Psoas muscle (tissue), 8 donors: ENCODE measurements around the gene COPZ1. TPM values are rescaled to one million over a fixed set of nuclear protein-coding genes. Genes with fewer than 3 reads are reported as not detected.

Source experiments
- ATAC-seq, 4 donors: fragments of 200-7000 bp; cut with Tn5 transposase; one replicate each; pipeline ENCODE4 v1.9.1; 2020; ENCODE audit warnings: moderate library complexity in 3 of 4, mild to moderate bottlenecking in 2 of 4
- DNase-seq, 2 donors: peaks; one replicate each; pipeline ENCODE4 v3.0.0-alpha.2; 2020
- H3K27ac ChIP-seq: fragments of 200-600 bp; one replicate; pipeline ENCODE4 v1.8.0; 2022
- H3K27me3 ChIP-seq, 3 donors: fragments of 200-600 bp in 1 of 3; one replicate each; pipeline versions ENCODE4 v1.6.1 to v1.8.0; 2013 to 2022; ENCODE audit warnings: low read length in 2 of 3, mild to moderate bottlenecking in 2 of 3, moderate library complexity in 1 of 3; ENCODE audit not compliant: insufficient read depth in 3 of 3
- H3K36me3 ChIP-seq, 2 donors: fragments of 200-600 bp in 1 of 2; one replicate each; pipeline versions ENCODE4 v1.6.1 to v1.8.0; 2013 to 2022; ENCODE audit warnings: low read depth in 1 of 2, mild to moderate bottlenecking in 1 of 2, moderate library complexity in 1 of 2; ENCODE audit not compliant: insufficient read depth in 1 of 2
- H3K4me1 ChIP-seq: fragments of 200-600 bp; one replicate; pipeline ENCODE4 v1.8.0; 2022
- H3K4me3 ChIP-seq: fragments of 200-600 bp; one replicate; pipeline ENCODE4 v1.8.0; 2022; ENCODE audit warnings: mild to moderate bottlenecking
- H3K9me3 ChIP-seq: fragments of 200-600 bp; one replicate; pipeline ENCODE4 v1.8.0; 2022
- WGBS, 3 donors: extraction: QIAGEN DNeasy Blood & Tissue Kit; methylation state at CpG; one replicate each; pipeline versions ENCODE4 v1.1.6 to v1.1.7; 2013; 5-methylcytosine and 5-hydroxymethylcytosine counted together
- intact Hi-C, 2 donors: fragments of 100-400 bp; cut with DNase I; formaldehyde crosslinking; loops; one replicate each; pipeline versions ENCODE4 v1.11.0 to v1.14.2; 2022
- polyA plus RNA-seq, 3 donors: library from polyadenylated mRNA; stranded (reverse); fragments of 200-250 nt; gene quantifications; one replicate each; pipeline ENCODE4 v1.2.3, GENCODE V29; 2013
- total RNA-seq, 4 donors: library from RNA; stranded (reverse); fragmentation: NEBNext Ultra II Directional in 2 of 4; extraction: Animal tissue kit (Norgen Biotek cat#: 25700) in 2 of 4; gene quantifications; one replicate each; pipeline versions ENCODE4 v1.2.1 to v1.2.4, GENCODE V29; 2021 to 2023
- TF ChIP-seq, protein P1 (sequence below): fragments of 200-600 bp; IDR thresholded peaks from one replicate; pipeline ENCODE4 v1.8.0; 2022; ENCODE audit warnings: antibody characterized with exemption
- donor health status: healthy with polysubstance abuse.
- donor health status: DM: no; HTN: no; CAD: no; lungs with moderate emphysema.
- donor health status: Bipolar disorder and iron deficiency.
- donor health status: healthy.
- donor health status: DM: yes; HTN: yes; CAD: no.
- donor health status: DM: no; HTN: no; CAD: no.
- donor health status: DM: no; HTN: no; CAD: no.
- donor health status: DM: yes; HTN: yes; CAD: no.

COPZ1 gene
- total and polyA plus RNA-seq, 7 donors = 77.8 to 131 (median 88.3) TPM

DNA sequence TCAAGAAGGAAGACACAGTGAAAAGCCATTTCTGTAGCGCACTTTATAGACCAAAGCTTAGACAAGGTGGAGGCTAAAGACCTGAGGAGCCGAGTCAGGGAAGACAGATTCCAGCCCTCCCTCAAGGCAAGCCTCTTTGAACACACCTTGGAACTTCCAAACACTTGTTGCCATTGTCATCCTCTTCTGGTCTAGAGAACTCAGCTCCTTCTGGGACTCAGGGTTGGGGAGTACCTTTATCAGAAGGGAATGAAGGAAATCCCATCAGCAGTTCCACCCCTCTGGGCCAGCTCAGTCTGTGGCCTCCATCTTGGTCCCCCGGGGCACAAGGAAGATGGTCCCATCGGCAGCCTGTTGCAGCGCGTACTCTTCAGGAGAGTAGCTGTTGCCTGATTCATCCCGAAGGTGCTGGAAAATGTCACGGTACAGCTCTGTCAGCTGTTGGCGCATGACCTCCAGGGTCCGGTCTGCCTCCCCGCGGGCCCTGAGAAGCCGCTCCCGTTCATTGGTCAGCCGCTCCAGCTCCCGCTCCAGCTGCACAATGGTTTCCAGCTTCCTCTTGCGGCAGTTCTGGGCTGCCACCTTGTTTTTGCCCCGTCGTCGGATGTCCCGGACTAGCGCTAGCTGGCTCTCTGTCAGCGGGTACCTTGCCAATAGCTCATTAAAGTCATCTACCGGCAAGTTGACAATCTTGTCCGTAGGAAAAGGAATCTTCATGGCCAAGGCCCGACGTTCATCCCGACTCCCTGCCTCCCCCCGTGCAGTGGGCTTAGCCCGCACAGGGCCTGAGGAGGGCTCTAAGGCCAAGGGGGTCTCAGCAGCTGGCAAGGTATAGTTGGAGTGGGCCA, 32.6 kb upstream of the COPZ1 start:
- Histone ChIP-seq H3K36me3 (peaks cover under 1 to 9% of the 10 kb centered on the region in 2 donors), H3K4me3 (no peak overlapping the region), H3K9me3 (no peaks in the 10 kb centered on the region), H3K27me3 (no peaks in the 10 kb centered on the region), H3K27ac (no peak overlapping the region), H3K4me1 (peaks cover 16% of the 10 kb centered on the region)
- intact Hi-C loops = loop anchor here (5.0 kb wide), 1 partner anchor 70 kb away; the partner anchor contains the start of gene GPR84 (in 2 of the 2)
- 84 to 92% (median 88%) methylated on average over 30 of the region's 30 CpGs for WGBS, 3 donors
- ATAC-seq = no peak
- no peak for DNase-seq
- TF ChIP-seq, protein P1, sequence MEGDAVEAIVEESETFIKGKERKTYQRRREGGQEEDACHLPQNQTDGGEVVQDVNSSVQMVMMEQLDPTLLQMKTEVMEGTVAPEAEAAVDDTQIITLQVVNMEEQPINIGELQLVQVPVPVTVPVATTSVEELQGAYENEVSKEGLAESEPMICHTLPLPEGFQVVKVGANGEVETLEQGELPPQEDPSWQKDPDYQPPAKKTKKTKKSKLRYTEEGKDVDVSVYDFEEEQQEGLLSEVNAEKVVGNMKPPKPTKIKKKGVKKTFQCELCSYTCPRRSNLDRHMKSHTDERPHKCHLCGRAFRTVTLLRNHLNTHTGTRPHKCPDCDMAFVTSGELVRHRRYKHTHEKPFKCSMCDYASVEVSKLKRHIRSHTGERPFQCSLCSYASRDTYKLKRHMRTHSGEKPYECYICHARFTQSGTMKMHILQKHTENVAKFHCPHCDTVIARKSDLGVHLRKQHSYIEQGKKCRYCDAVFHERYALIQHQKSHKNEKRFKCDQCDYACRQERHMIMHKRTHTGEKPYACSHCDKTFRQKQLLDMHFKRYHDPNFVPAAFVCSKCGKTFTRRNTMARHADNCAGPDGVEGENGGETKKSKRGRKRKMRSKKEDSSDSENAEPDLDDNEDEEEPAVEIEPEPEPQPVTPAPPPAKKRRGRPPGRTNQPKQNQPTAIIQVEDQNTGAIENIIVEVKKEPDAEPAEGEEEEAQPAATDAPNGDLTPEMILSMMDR = no peak

DNA sequence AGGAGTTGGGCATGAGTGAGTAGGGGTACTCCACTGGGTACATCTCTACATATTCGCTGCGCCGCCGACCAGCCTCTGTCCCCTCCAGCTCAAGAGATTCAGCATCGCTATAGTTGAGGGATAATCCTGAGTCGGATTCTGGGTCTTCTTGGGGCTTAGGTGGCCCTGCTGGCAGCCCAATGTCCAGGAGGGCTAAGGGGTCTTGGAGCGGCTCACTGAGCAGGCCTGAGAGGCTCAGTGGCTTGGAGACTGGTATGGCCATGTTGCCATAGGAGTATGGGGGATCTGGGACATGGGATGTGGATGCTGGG, 32.0 kb upstream of the COPZ1 start:
- no peak overlapping the region for H3K27ac ChIP-seq
- ATAC-seq (no peak), DNase-seq (no peak)
- TF ChIP-seq, protein P1 = no peak
- H3K36me3 ChIP-seq = peaks cover 0 to 3% of the 10 kb centered on the region in 2 donors
- no peaks in the 10 kb centered on the region for H3K9me3 ChIP-seq
- WGBS, 3 donors = 95 to 97% (median 96%) methylated on average over 7 of the region's 7 CpGs
- no peak overlapping the region for H3K4me3 ChIP-seq
- H3K27me3 ChIP-seq = no peaks in the 10 kb centered on the region
- peaks cover 10% of the 10 kb centered on the region for H3K4me1 ChIP-seq
- intact Hi-C loops = loop anchor here (5.0 kb wide), 1 partner anchor 69 kb away; the partner anchor contains the start of gene GPR84 (in 2 of the 2)

DNA sequence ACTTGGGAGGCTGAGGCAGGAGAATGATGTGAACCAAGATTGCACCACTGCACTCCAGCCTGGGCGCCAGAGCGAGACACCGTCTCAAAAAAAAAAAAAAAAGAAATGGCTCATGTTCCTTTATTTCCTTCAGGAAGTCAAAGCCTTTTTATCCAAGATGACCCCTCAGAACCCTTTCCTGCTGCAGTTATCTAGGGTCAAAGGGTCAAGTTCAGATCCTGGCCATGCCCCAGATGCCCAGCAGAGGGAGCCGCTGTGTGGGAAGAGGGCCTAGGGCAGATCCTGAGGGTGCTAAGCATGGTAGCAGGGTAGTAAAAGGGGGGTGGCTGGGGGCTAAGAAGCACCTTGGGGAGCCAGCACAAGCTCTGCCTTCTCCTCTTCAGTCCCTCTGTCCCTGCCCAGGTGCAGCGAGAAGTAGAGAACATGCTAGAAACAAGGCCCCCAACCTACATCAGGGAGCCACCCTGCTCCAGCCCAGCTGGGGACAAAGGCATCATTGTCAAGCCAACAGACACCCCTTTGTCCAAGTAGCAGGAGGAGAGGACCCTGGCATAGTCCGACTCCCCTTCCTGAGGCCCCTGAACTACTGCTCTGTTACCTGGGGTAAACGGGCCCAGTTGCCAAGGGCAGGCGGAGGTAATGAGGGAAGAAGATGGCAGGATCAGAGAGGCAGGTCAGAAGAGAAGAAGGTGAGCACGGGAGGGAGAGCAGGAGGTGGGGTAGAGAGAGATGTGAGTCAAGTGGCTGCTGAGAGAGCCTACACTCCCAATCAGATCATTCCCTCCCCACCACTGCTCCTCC, 30.6 kb upstream of the COPZ1 start:
- H3K27me3 ChIP-seq = no peaks in the 10 kb centered on the region
- H3K4me1 ChIP-seq = peaks cover under 1% of the 10 kb centered on the region
- TF ChIP-seq, protein P1 = peak; percentile 62
- no peaks in the 10 kb centered on the region for H3K36me3 ChIP-seq
- DNase-seq (peak; percentile 45 to 82), ATAC-seq (peak; percentile 71 to 82 (median 78))
- H3K9me3 ChIP-seq = no peaks in the 10 kb centered on the region
- no peak overlapping the region for H3K27ac ChIP-seq
- WGBS, 3 donors = 69 to 75% (median 71%) methylated on average over 9 of the region's 9 CpGs
- intact Hi-C loops = loop anchor here (5.0 kb wide), 1 partner anchor 68 kb away; the partner anchor contains the start of gene GPR84 (in 2 of the 2)
- H3K4me3 ChIP-seq = no peak overlapping the region

DNA sequence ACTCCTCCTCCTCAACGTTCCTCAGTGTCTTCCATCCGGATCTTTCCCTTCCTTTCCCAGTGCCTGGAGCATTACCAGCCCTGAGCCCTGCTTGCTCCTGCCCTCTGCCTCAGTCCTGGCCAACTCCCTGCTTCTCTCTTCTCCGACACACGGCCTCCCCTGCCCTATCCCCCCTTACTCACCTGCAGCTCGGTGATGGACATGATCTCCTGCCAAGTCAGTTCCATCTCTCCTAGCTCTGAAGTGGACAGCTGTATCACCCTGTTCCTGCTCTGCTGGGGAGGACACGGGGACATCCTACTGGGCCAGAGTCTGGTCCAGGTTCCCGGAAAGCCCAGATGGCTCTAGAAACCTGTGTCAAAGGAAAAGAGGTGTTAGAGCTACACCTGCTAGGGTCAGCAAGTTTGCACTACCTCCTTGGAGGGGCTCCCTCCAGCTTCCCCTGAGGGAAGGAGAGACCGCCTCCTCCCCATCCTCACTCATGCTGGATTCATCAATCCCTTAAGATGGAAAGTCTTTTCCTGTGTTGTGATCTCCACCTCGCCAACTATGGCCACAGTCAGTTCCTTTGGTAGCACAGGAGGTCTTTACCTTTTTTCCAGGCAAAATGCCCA, 29.9 kb upstream of the COPZ1 start:
- Histone ChIP-seq H3K4me1 (peaks cover 7% of the 10 kb centered on the region), H3K27ac (no peak overlapping the region), H3K9me3 (no peaks in the 10 kb centered on the region), H3K4me3 (no peak overlapping the region), H3K36me3 (no peaks in the 10 kb centered on the region), H3K27me3 (no peaks in the 10 kb centered on the region)
- WGBS, 3 donors = 76 to 80% (median 76%) methylated on average over 9 of the region's 9 CpGs
- DNase-seq (no peak), ATAC-seq (peak in 1 of 4 donors; percentile 2)
- TF ChIP-seq, protein P1 = no peak
- intact Hi-C loops = loop anchor here (5.0 kb wide), 1 partner anchor 67 kb away; the partner anchor contains the start of gene GPR84 (in 2 of the 2)
